Measurements from ENCODE around the gene AKAP5. TPM values are rescaled to one million over a fixed set of nuclear protein-coding genes. Genes with fewer than 3 reads are reported as not detected.

The AKAP5 gene
- total RNA-seq, 4 donors from 2014 or later: 0.33 to 1.4 (median 0.50) TPM

GRCh38 chr14:64459405-64460136 lies 5.7 kb upstream of the AKAP5 start:
- no peak for TF ChIP-seq CTCF (IDR thresholded peaks at IDR 0.05; ENCODE audit: low read depth)

GRCh38 chr14:64461221-64461620 lies 4.1 kb upstream of the AKAP5 start:
- TF ChIP-seq CTCF (IDR thresholded peaks at IDR 0.05; ENCODE audit: low read depth): no peak

- no peak for TF ChIP-seq CTCF (IDR thresholded peaks at IDR 0.05; ENCODE audit: low read depth)
Measured at GRCh38 chr14:64463195-64463594, 2.1 kb upstream of the AKAP5 start.

GRCh38 chr14:64463873-64464272 lies 1.4 kb upstream of the AKAP5 start:
- TF ChIP-seq CTCF (IDR thresholded peaks at IDR 0.05; ENCODE audit: low read depth): no peak

- no peak for TF ChIP-seq CTCF (IDR thresholded peaks at IDR 0.05; ENCODE audit: low read depth)
Measured at GRCh38 chr14:64464651-64465050, 648 bp upstream of the AKAP5 start.

- TF ChIP-seq CTCF (IDR thresholded peaks at IDR 0.05; ENCODE audit: low read depth): no peak
Measured at GRCh38 chr14:64465831-64466554, 694 bp downstream of the AKAP5 start.

- no peak for TF ChIP-seq CTCF (IDR thresholded peaks at IDR 0.05; ENCODE audit: low read depth)
Measured at GRCh38 chr14:64467101-64467500, 1.8 kb downstream of the AKAP5 start.
